OCI-LY7 (cell line): ENCODE data around the gene PCID2.

Source experiments
- EZH2phosphoT487 ChIP-seq: fragments of 200-600 bp; sonication (generic); IDR thresholded peaks from 2 replicates; pipeline ENCODE4 v1.6.1; 2018; ENCODE audit warnings: low read depth, borderline replicate concordance, mild to moderate bottlenecking, mixed run types, antibody characterized with exemption, low read length, moderate library complexity, mixed read lengths
- TF ChIP-seq, protein P1 (sequence below): fragments of 200-600 bp; sonication (generic); conservative IDR thresholded peaks from 2 replicates; pipeline ENCODE4 v1.5.1; 2014; ENCODE audit warnings: mild to moderate bottlenecking, antibody characterized with exemption, low read length, moderate library complexity, mixed read lengths

DNA sequence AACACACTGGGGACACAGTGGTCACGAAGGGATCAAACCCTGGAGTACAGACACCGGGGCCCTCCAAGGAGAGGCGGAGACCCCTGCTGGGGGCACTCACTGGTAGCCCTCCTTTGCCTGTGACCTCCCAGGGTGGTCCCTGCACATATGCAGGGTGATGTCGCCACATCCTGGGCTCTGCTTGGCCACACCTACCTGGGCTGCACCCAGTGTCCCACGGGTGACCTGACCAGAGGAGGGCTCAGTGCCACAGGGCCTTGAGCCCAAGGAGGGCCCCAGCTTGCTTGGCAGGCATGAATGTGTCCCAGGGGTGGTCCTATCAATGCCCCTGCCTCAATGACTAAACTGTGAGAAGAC, 4.1 kb downstream of the PCID2 start:
- TF ChIP-seq, protein P1, sequence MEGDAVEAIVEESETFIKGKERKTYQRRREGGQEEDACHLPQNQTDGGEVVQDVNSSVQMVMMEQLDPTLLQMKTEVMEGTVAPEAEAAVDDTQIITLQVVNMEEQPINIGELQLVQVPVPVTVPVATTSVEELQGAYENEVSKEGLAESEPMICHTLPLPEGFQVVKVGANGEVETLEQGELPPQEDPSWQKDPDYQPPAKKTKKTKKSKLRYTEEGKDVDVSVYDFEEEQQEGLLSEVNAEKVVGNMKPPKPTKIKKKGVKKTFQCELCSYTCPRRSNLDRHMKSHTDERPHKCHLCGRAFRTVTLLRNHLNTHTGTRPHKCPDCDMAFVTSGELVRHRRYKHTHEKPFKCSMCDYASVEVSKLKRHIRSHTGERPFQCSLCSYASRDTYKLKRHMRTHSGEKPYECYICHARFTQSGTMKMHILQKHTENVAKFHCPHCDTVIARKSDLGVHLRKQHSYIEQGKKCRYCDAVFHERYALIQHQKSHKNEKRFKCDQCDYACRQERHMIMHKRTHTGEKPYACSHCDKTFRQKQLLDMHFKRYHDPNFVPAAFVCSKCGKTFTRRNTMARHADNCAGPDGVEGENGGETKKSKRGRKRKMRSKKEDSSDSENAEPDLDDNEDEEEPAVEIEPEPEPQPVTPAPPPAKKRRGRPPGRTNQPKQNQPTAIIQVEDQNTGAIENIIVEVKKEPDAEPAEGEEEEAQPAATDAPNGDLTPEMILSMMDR: no peak
- TF ChIP-seq EZH2phosphoT487: no peak
